SJCRH30 (cell line): ENCODE data around the gene RBMS3. TPM values are rescaled to one million over a fixed set of nuclear protein-coding genes. Genes with fewer than 3 reads are reported as not detected.
"Not testable (repeated sequence)": the region's sequence is repeated elsewhere in the genome, so short reads cannot be mapped to it uniquely, and the experiment has no call there.

Experiments used
- DNase-seq, 2 experiments: peaks; one replicate each; pipeline ENCODE4 v3.0.0-alpha.2; 2015 to 2020
- H3K27ac ChIP-seq: fragments of 250-450 bp; sonication (Bioruptor Pico); 2 replicates; pipeline ENCODE4 v1.5.1; 2020; ENCODE audit warnings: mild to moderate bottlenecking, moderate library complexity
- H3K27me3 ChIP-seq: fragments of 250-450 bp; sonication (Bioruptor Pico); 2 replicates; pipeline ENCODE4 v1.5.1; 2020; ENCODE audit warnings: mild to moderate bottlenecking, moderate library complexity
- H3K36me3 ChIP-seq: fragments of 250-450 bp; sonication (Bioruptor Pico); 2 replicates; pipeline ENCODE4 v1.5.1; 2020; ENCODE audit warnings: mild to moderate bottlenecking, moderate library complexity
- H3K4me1 ChIP-seq: fragments of 250-450 bp; sonication (Bioruptor Pico); 2 replicates; pipeline ENCODE4 v1.5.1; 2020; ENCODE audit warnings: mild to moderate bottlenecking, moderate library complexity
- H3K4me3 ChIP-seq: fragments of 250-450 bp; sonication (Bioruptor Pico); 2 replicates; pipeline ENCODE4 v1.5.1; 2020; ENCODE audit warnings: mild to moderate bottlenecking, moderate library complexity
- H3K9me3 ChIP-seq: fragments of 250-450 bp; sonication (Bioruptor Pico); replicated peaks from 2 replicates; pipeline ENCODE4 v1.5.1; 2020; ENCODE audit warnings: mild to moderate bottlenecking, moderate library complexity
- total RNA-seq: library from RNA; depleted of rRNA; stranded (reverse); fragments of >200 nt; shearing (Covaris generic); gene quantifications from 2 replicates; pipeline ENCODE4 v1.2.3, GENCODE V29; 2014

The RBMS3 gene
- total RNA-seq, 1 experiment from 2014 or later, result 9.5 TPM

- no peaks in the 10 kb centered on the region for H3K27me3 ChIP-seq
- no peak overlapping the region for H3K27ac ChIP-seq
- peaks cover 20% of the 10 kb centered on the region; the same call in 1 of the 2 replicates for H3K4me1 ChIP-seq
- no peak overlapping the region for H3K4me3 ChIP-seq
- no peak for DNase-seq
- no peaks in the 10 kb centered on the region for H3K9me3 ChIP-seq
- no peaks in the 10 kb centered on the region for H3K36me3 ChIP-seq
Measured at GRCh38 chr3:29763115-29763514, 482.2 kb downstream of the RBMS3 start.

GRCh38 chr3:29764041-29764440 lies 483.2 kb downstream of the RBMS3 start:
- Histone ChIP-seq H3K36me3 (no peaks in the 10 kb centered on the region), H3K4me3 (no peak overlapping the region), H3K9me3 (no peaks in the 10 kb centered on the region), H3K27me3 (no peaks in the 10 kb centered on the region), H3K4me1 (peaks cover 10% of the 10 kb centered on the region; the same call in 1 of the 2 replicates), H3K27ac (no peak overlapping the region)
- no peak for DNase-seq

- Histone ChIP-seq H3K27ac (no peak overlapping the region), H3K27me3 (no peaks in the 10 kb centered on the region), H3K36me3 (no peaks in the 10 kb centered on the region), H3K9me3 (no peaks in the 10 kb centered on the region), H3K4me1 (peaks cover 5% of the 10 kb centered on the region; the same call in 1 of the 2 replicates), H3K4me3 (no peak overlapping the region)
- DNase-seq, result peak; percentile 52 to 73
Measured at GRCh38 chr3:29764603-29765254, 483.9 kb downstream of the RBMS3 start.

- Histone ChIP-seq H3K27me3 (no peaks in the 10 kb centered on the region), H3K4me1 (no peaks in the 10 kb centered on the region), H3K27ac (no peak overlapping the region), H3K36me3 (no peaks in the 10 kb centered on the region), H3K4me3 (no peak overlapping the region), H3K9me3 (no peaks in the 10 kb centered on the region)
- DNase-seq, result no peak
Measured at GRCh38 chr3:29771602-29772001, 490.7 kb downstream of the RBMS3 start.

GRCh38 chr3:29772436-29772835 lies 491.6 kb downstream of the RBMS3 start:
- Histone ChIP-seq H3K27me3 (no peaks in the 10 kb centered on the region), H3K4me1 (no peaks in the 10 kb centered on the region), H3K9me3 (no peaks in the 10 kb centered on the region), H3K27ac (no peak overlapping the region), H3K4me3 (no peak overlapping the region), H3K36me3 (no peaks in the 10 kb centered on the region)
- no peak for DNase-seq

- no peak for DNase-seq
- Histone ChIP-seq H3K27ac (no peak overlapping the region), H3K4me1 (no peaks in the 10 kb centered on the region)
Measured at GRCh38 chr3:29773481-29773880, 492.6 kb downstream of the RBMS3 start.

GRCh38 chr3:29775340-29775739 lies 494.5 kb downstream of the RBMS3 start:
- Histone ChIP-seq H3K27me3 (no peaks in the 10 kb centered on the region), H3K4me3 (no peak overlapping the region), H3K4me1 (no peaks in the 10 kb centered on the region), H3K36me3 (no peaks in the 10 kb centered on the region), H3K9me3 (no peaks in the 10 kb centered on the region), H3K27ac (no peak overlapping the region)
- no peak for DNase-seq

More at GRCh38 chr3:29773481-29773880, 492.6 kb downstream of the RBMS3 start:
- H3K9me3 ChIP-seq, result no peaks in the 10 kb centered on the region
- no peaks in the 10 kb centered on the region for H3K27me3 ChIP-seq
- no peaks in the 10 kb centered on the region for H3K36me3 ChIP-seq
- H3K4me3 ChIP-seq, result no peak overlapping the region

GRCh38 chr3:29777869-29778268 lies 497.0 kb downstream of the RBMS3 start:
- Histone ChIP-seq H3K9me3 (no peaks in the 10 kb centered on the region), H3K4me3 (no peak overlapping the region), H3K36me3 (no peaks in the 10 kb centered on the region), H3K27me3 (no peaks in the 10 kb centered on the region), H3K4me1 (no peaks in the 10 kb centered on the region), H3K27ac (no peak overlapping the region)
- DNase-seq, result no peak

GRCh38 chr3:29789686-29790085 lies 508.8 kb downstream of the RBMS3 start:
- no peaks in the 10 kb centered on the region for H3K9me3 ChIP-seq
- H3K4me3 ChIP-seq, result no peak overlapping the region
- no peak for DNase-seq
- H3K36me3 ChIP-seq, result no peaks in the 10 kb centered on the region
- H3K27ac ChIP-seq, result no peak overlapping the region
- H3K4me1 ChIP-seq, result no peaks in the 10 kb centered on the region
- H3K27me3 ChIP-seq, result no peaks in the 10 kb centered on the region

GRCh38 chr3:29796808-29797207 lies 515.9 kb downstream of the RBMS3 start:
- Histone ChIP-seq H3K4me1 (no peaks in the 10 kb centered on the region), H3K4me3 (no peak overlapping the region), H3K36me3 (no peaks in the 10 kb centered on the region), H3K27ac (no peak overlapping the region), H3K9me3 (no peaks in the 10 kb centered on the region), H3K27me3 (no peaks in the 10 kb centered on the region)
- DNase-seq, result no peak

GRCh38 chr3:29802057-29802456 lies 521.2 kb downstream of the RBMS3 start:
- Histone ChIP-seq H3K27me3 (no peaks in the 10 kb centered on the region), H3K9me3 (no peaks in the 10 kb centered on the region), H3K36me3 (no peaks in the 10 kb centered on the region), H3K4me1 (no peaks in the 10 kb centered on the region), H3K27ac (no peak overlapping the region), H3K4me3 (no peak overlapping the region)
- no peak for DNase-seq

- Histone ChIP-seq H3K27ac (no peak overlapping the region), H3K4me1 (no peaks in the 10 kb centered on the region), H3K9me3 (no peaks in the 10 kb centered on the region), H3K27me3 (no peaks in the 10 kb centered on the region), H3K36me3 (no peaks in the 10 kb centered on the region), H3K4me3 (no peak overlapping the region)
- DNase-seq, result no peak
Measured at GRCh38 chr3:29804044-29804443, 523.2 kb downstream of the RBMS3 start.

- H3K36me3 ChIP-seq, result no peaks in the 10 kb centered on the region
- H3K4me3 ChIP-seq, result no peak overlapping the region
- H3K27me3 ChIP-seq, result no peaks in the 10 kb centered on the region
- H3K9me3 ChIP-seq, result no peaks in the 10 kb centered on the region
- H3K27ac ChIP-seq, result no peak overlapping the region
- DNase-seq, result no peak
- no peaks in the 10 kb centered on the region for H3K4me1 ChIP-seq
Measured at GRCh38 chr3:29805757-29806156, 524.9 kb downstream of the RBMS3 start.

GRCh38 chr3:29808324-29808723 lies 527.5 kb downstream of the RBMS3 start:
- not testable (repeated sequence) for H3K27me3 ChIP-seq, H3K9me3 ChIP-seq, H3K36me3 ChIP-seq, H3K4me1 ChIP-seq, H3K27ac ChIP-seq, DNase-seq, H3K4me3 ChIP-seq

GRCh38 chr3:29822071-29822470 lies 541.2 kb downstream of the RBMS3 start:
- no peak overlapping the region for H3K27ac ChIP-seq
- no peaks in the 10 kb centered on the region for H3K36me3 ChIP-seq
- no peaks in the 10 kb centered on the region for H3K27me3 ChIP-seq
- no peaks in the 10 kb centered on the region for H3K9me3 ChIP-seq
- DNase-seq, result no peak
- no peak overlapping the region for H3K4me3 ChIP-seq
- H3K4me1 ChIP-seq, result no peaks in the 10 kb centered on the region

GRCh38 chr3:29823233-29823632 lies 542.4 kb downstream of the RBMS3 start:
- no peaks in the 10 kb centered on the region for H3K36me3 ChIP-seq
- H3K4me1 ChIP-seq, result no peaks in the 10 kb centered on the region
- H3K9me3 ChIP-seq, result no peaks in the 10 kb centered on the region
- no peak overlapping the region for H3K4me3 ChIP-seq
- H3K27me3 ChIP-seq, result no peaks in the 10 kb centered on the region
- no peak overlapping the region for H3K27ac ChIP-seq
- DNase-seq, result no peak
